GM21526 (cell line): Measurements from ENCODE around the gene MRPL12.
"Not testable (repeated sequence)": the region's sequence is repeated elsewhere in the genome, so short reads cannot be mapped to it uniquely, and the experiment has no call there.

Experiments
- ATAC-seq: cut with Tn5 transposase; IDR thresholded peaks from one replicate; pipeline ENCODE4 v1.9.1; 2021; ENCODE audit warnings: moderate library complexity; ENCODE audit not compliant: unreplicated experiment, low FRiP score

MRPL12 gene

DNA sequence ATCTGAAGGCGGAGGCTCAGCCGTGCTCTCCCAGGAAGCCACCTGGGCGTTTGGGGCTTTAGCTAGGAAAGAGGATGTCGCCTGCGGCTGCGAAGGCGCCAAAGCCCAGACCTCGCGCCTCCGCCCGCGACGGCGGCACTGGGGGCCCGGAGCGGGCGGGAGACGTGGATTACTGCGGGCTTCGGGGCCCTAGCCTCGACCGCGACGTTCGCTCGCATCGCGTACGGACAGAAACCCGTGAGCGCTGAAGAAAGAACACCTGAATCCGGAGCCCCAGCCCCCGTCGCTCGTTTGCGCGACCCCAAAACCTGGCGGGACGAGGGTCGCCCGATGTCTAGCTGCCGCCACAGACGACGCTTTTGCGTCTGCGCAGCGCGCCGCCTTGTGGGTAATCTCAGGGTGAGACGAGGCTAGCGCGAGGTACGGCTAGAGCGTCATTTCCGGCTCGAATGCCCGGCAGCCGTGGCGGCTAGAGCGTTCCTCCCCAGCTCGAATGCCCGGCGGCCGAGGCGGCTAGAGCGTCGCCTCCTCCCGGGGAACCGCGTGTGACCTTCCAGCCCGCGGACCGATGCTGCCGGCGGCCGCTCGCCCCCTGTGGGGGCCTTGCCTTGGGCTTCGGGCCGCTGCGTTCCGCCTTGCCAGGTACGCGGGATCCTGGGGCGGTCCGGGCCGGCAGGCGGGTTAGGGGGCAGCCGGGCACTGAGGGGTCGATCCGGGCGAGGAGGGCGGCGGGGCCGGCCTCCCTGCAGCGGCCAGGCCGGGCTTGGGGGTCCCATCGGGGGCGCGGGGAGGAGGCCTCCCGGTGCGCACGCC, at the start of gene MRPL12:
Gene MRPL12 (plus strand): TSS at position 434 of the 813 bp plus-strand sequence. CDS start 135 bp downstream, at position 569.
- ATAC-seq: peak; percentile 68

- no peak for ATAC-seq
Observed at GRCh38 chr17:81655378-81656117, 47.6 kb upstream of the MRPL12 start.

GRCh38 chr17:81656118-81656743, 46.9 kb upstream of the MRPL12 start, which contains the start of gene PDE6G:
PDE6G (minus strand) TSS chr17:81656542; CDS start chr17:81653305, 3,237 bp downstream.
- no peak for ATAC-seq

- ATAC-seq: no peak
Observed at GRCh38 chr17:81656835-81657234, 46.3 kb upstream of the MRPL12 start.

- no peak for ATAC-seq
Observed at GRCh38 chr17:81659038-81659437, 44.1 kb upstream of the MRPL12 start.

DNA sequence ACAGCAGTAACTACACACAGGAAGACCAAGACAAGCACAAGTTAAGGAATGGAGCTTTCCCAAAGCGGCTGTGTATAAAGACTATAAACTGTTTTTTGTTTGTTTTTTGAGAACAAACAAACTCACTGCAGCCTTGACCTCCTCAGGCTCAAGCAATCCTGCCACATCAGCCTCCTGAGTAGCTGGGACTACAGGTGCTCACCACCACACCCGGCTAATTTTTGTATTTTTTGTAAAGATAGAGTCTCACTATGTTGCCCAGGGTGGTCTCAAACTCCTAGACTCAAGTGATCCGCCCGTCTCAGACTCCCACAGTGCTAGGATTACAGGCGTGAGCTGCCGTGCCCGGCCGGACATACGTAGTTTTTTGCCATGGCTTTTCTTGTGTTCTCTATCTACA, 42.7 kb upstream of the MRPL12 start:
- ATAC-seq: no peak

DNA sequence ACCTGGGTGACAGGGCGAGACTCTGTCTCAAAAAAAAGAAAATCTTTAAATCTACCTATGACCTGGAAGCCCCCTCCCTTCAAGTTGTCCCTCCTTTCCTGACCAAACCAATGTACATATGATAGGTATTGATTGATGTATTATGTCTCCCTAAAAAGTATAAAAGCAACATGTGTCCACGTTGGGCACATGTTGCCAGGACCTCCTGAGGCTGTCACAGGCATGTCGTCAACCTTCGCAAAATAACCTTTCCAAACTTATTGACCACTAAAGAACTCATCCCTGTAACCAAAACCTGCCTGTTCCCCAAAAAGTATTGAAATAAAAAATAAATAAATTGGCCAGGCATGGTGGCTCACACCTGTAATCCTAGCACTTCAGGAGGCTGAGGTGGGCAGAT, 41.2 kb upstream of the MRPL12 start:
- no peak for ATAC-seq

GRCh38 chr17:81664051-81664470, 39.1 kb upstream of the MRPL12 start:
- ATAC-seq: no peak

GRCh38 chr17:81665205-81666091, 37.7 kb upstream of the MRPL12 start:
- ATAC-seq: peak; percentile 11

GRCh38 chr17:81666092-81666341, 37.1 kb upstream of the MRPL12 start:
- peak; percentile 23 for ATAC-seq

DNA sequence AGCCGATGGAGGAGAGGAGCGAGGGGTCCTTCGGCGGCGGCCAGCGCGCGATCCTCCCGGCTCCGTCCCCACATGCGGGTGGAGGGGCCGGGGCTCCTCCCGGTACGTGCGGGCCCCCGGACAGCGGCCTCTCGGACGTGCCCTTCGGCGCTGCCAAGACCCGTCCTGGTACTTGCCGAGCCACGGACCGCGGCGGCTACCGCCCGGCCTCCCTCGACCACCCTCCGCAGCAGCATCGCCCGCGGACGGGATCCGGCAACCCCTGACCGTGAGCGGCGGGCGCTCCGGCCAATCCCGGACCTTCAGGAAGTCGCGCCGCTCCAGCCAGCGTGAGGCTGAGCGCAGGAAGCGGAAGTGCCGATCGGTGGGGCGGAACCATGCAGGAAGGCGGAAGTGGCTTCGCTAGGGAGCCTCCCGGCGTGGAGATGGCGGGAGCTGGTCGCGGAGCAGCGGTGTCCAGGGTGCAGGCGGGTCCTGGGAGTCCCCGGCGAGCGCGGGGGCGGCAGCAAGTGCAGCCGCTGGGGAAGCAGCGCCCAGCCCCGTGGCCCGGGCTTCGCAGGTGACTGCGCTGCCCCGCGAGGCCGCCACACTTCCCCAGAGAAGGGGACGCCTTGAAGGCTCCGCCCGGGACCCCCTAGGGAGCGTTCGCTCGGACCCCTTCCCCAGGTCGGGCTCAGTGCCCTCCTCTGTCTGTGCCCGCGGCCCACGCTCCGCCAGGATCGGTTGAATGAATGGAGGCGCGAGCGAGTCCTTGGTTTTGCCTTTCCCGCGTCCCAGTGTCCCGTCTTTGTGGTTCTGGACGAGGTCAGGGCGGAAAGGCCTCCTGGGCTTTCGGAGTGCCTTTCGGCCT, 36.6 kb upstream of the MRPL12 start, which contains the start of the genes CCDC137 and OXLD1:
Gene CCDC137 (plus strand): TSS at position 396 of the 850 bp plus-strand sequence. CDS start 30 bp downstream, at position 426.
Gene OXLD1 (minus strand): TSS at position 264 of the 850 bp plus-strand sequence. CDS start 28 bp downstream, at position 236.
- ATAC-seq: peak; percentile 84

- no peak for ATAC-seq
Observed at GRCh38 chr17:81667754-81668153, 35.4 kb upstream of the MRPL12 start.

DNA sequence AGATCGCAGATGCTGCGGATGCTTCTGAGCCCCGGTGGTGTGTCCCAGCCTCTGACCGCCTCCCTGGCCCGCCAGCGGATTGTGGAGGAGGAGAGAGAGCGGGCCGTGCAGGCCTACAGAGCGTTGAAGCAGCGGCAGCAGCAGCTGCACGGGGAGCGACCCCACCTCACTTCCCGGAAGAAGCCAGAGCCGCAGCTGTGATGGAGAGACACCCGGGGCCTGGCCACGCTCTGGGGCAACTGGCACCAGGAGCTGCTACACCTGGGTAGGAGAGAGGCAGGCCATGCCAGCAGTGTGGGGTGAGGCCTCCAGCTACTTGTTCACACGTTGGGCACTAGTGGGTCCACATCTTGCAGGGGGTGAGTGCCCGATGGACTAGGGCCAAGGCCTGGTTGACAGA, 30.7 kb upstream of the MRPL12 start:
- ATAC-seq: no peak

- no peak for ATAC-seq
Observed at GRCh38 chr17:81672954-81673353, 30.2 kb upstream of the MRPL12 start.

- ATAC-seq: no peak
Observed at GRCh38 chr17:81673561-81674258, 29.5 kb upstream of the MRPL12 start.

- not testable (repeated sequence) for ATAC-seq
Observed at GRCh38 chr17:81675515-81676221, 27.5 kb upstream of the MRPL12 start.

DNA sequence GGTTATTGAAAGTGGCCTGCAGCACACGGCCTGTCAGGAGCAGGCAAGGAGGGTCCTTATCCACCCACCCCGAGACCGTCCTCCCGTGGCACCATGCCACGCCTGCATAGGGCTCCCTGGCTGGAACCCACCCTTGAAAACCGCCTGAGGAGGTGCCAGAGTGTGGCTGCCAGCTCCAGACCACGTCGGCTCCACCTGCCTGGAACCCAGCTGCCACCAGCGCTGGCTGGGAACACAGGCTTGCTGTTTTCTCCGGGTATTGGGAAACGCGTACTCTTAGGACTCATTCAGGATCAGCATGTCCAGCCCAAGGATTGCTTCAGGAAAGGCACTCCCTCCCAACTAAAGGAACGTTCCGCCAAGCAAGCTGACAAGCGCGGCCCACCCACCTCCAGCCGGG, 26.3 kb upstream of the MRPL12 start:
- no peak for ATAC-seq

GRCh38 chr17:81680150-81680549, 23.0 kb upstream of the MRPL12 start:
- ATAC-seq: no peak
